Neuron (in vitro differentiated cells): ENCODE results near the gene PYGO1.

ENCODE experiments used
- H2AFZ ChIP-seq: one replicate; pipeline ENCODE4 v1.6.1; 2013; ENCODE audit warnings: low read depth, mild to moderate bottlenecking, inconsistent platforms, low read length, moderate library complexity
- H3K27me3 ChIP-seq: one replicate; pipeline ENCODE4 v1.6.1; 2013; ENCODE audit warnings: low read length; ENCODE audit not compliant: insufficient read depth
- H3K36me3 ChIP-seq: one replicate; pipeline ENCODE4 v1.6.1; 2013; ENCODE audit warnings: low read length; ENCODE audit not compliant: insufficient read depth
- H3K4me1 ChIP-seq: one replicate; pipeline ENCODE4 v1.6.1; 2013; ENCODE audit warnings: low read length; ENCODE audit not compliant: insufficient read depth
- H3K4me3 ChIP-seq: 2 replicates; pipeline ENCODE4 v1.5.1; 2013; ENCODE audit warnings: mild to moderate bottlenecking, low read length, moderate library complexity
- H3K9me3 ChIP-seq: one replicate; pipeline ENCODE4 v1.6.1; 2013; ENCODE audit warnings: low read length

The PYGO1 gene

DNA sequence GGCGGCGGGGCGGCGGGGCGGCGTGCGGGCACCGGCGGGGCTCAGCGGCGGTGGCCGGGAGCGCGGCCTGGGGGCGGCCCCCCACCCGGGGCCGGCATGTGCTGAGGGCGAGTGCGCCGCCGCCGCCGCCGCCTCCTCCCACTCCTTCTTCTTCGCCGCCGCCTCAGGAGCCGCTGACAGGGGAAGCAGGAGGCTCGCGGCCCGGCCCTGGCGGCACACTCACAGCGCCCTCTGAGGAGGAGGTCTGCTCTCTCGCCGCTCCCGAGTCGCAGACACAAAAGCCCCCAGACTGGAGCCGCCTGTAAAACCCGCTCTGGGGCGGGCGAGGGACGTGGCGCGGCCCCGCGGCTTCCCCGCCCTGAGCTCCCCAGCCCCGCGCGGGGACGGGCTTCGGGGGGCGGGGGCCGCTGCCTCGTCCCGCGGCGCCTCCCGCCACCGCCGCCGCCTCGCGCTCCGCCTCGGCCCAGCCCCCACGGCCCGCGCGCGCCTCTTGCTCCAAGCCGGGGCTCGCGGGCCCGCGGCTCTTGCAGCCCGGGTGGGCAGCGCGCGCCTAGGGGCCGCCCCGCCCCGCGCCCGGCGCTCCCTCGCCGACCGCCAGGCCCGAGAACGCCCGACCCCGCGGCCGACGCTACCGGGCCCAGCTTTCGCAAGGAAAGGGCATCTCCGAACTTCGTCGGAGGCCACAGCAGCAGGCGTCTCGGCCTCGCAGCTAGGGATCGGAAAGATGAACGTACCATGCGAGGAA is at the start of gene PYGO1:
PYGO1 (minus strand) TSS at position 276 of the 745 bp plus-strand sequence. CDS start 462 bp downstream, outside the sequence.
- peak within 1 kb of the TSS; percentile 93 for H2AFZ ChIP-seq
- H3K36me3 ChIP-seq, result peaks cover 8% of the 10 kb centered on the region
- H3K4me1 ChIP-seq, result peaks cover 15% of the 10 kb centered on the region
- no peaks in the 10 kb centered on the region for H3K9me3 ChIP-seq
- no peaks in the 10 kb centered on the region for H3K27me3 ChIP-seq
- H3K4me3 ChIP-seq, result peak within 1 kb of the TSS; percentile 74

DNA sequence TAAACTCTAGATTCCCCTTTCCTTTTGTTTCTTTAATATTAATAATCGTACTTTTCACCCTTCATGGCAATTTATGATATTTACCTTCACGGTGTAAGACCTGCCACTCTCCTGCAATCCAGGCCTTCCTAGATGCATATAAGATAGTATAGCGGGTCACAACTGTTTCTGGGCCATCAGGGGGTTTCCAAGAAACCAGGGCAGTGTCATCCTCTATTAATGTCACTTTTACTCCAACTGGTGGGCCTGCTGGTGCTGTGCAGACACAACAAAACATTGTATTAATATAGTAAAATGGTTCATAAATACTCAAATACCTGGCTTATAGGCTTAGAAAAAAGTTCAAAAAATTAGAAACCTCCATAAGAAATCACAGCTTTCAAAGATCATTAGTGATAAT is 48.9 kb upstream of the PYGO1 start:
- Histone ChIP-seq H3K4me3 (no peak overlapping the region), H3K36me3 (peaks cover 94% of the 10 kb centered on the region), H3K9me3 (no peaks in the 10 kb centered on the region), H3K4me1 (no peaks in the 10 kb centered on the region), H2AFZ (no peak overlapping the region), H3K27me3 (no peaks in the 10 kb centered on the region)

- H2AFZ ChIP-seq, result no peak overlapping the region
- H3K4me1 ChIP-seq, result no peaks in the 10 kb centered on the region
- no peak overlapping the region for H3K4me3 ChIP-seq
- H3K27me3 ChIP-seq, result no peaks in the 10 kb centered on the region
- H3K9me3 ChIP-seq, result no peaks in the 10 kb centered on the region
- H3K36me3 ChIP-seq, result peaks cover 91% of the 10 kb centered on the region
Measured at GRCh38 chr15:55633731-55634130, 45.6 kb upstream of the PYGO1 start.

DNA sequence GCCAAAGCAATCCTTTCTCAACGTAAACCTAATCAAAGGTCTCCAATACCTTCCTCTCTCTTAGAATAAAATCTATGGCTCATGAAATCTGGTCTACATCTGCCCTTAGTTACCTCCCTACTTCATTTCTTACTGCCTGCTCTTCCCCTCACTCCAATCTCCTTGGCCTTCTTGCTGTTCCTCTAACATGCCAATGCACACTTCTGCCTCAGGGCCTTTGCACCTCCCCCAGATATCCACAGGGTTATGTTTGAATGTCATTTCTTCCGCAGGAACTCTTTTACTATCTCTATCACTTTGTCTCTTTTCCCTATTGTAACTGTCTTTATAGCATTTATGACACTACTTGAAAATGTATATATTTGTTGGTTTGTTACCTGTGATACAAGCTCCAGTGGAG is 44.3 kb upstream of the PYGO1 start:
- H3K9me3 ChIP-seq, result no peaks in the 10 kb centered on the region
- H3K36me3 ChIP-seq, result peaks cover 91% of the 10 kb centered on the region
- H3K27me3 ChIP-seq, result no peaks in the 10 kb centered on the region
- H2AFZ ChIP-seq, result no peak overlapping the region
- H3K4me1 ChIP-seq, result no peaks in the 10 kb centered on the region
- H3K4me3 ChIP-seq, result no peak overlapping the region

- Histone ChIP-seq H3K36me3 (peaks cover 87% of the 10 kb centered on the region), H2AFZ (no peak overlapping the region)
Measured at GRCh38 chr15:55630858-55631257, 42.7 kb upstream of the PYGO1 start.

GRCh38 chr15:55628369-55628730 is 40.2 kb upstream of the PYGO1 start:
- no peak overlapping the region for H2AFZ ChIP-seq

More at GRCh38 chr15:55630858-55631257, 42.7 kb upstream of the PYGO1 start:
- Histone ChIP-seq H3K27me3 (no peaks in the 10 kb centered on the region), H3K4me1 (no peaks in the 10 kb centered on the region), H3K9me3 (no peaks in the 10 kb centered on the region), H3K4me3 (no peak overlapping the region)

DNA sequence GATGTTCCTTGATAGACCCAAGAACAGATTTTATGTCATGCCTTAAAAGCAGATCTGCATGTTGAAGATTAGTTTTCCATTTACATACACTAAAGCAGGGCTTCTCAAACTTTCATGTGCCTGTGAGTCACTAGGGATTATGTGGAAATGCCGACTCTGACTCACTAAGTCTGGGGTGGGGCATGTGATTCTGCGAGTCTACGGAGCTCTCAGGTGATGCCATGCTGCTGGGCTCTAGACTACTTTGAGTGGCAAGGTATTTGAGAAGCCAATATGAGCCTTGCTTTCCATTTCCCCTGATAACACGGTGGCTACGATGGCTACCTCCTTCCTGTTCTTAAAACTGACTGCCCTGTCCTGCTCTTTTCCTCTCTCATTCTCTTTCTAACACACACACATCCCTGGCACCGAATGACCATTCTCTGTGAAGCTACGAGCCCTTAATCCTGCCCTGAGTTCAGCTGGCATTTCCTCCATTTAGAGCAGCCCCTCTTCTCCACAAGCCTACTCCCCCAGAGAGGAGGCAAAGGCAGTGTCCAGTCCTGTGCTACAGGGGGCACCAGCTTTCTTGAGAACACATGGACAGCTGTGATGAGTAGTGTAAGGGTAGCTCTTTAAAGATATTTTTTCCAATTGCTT is 39.7 kb upstream of the PYGO1 start:
- Histone ChIP-seq H3K4me1 (no peaks in the 10 kb centered on the region), H3K9me3 (no peaks in the 10 kb centered on the region), H2AFZ (no peak overlapping the region), H3K4me3 (no peak overlapping the region), H3K36me3 (peaks cover 85% of the 10 kb centered on the region), H3K27me3 (no peaks in the 10 kb centered on the region)

More at GRCh38 chr15:55628369-55628730, 40.2 kb upstream of the PYGO1 start:
- Histone ChIP-seq H3K27me3 (no peaks in the 10 kb centered on the region), H3K4me3 (no peak overlapping the region), H3K4me1 (no peaks in the 10 kb centered on the region), H3K36me3 (peaks cover 86% of the 10 kb centered on the region), H3K9me3 (no peaks in the 10 kb centered on the region)

DNA sequence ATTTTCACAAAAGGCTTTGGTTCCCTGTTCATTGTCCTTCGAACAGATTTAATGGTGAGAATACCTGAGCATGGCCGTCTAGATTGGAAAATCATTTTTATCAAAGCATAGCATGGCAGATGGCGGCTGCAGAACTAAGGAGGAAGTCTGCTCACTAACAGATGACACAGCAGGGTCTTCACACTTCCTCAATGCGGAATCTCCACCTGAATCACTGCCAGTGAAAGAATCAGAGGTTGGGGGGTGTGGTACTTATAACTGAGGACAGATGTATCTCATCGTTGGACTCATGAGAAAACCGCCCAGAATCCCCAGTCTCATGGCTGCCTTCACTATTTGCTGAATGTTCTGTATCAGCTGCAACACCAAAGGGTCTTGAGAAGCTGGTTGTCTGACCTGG is 31.6 kb upstream of the PYGO1 start:
- no peaks in the 10 kb centered on the region for H3K9me3 ChIP-seq
- no peaks in the 10 kb centered on the region for H3K27me3 ChIP-seq
- H3K4me1 ChIP-seq, result no peaks in the 10 kb centered on the region
- H3K36me3 ChIP-seq, result peaks cover 94% of the 10 kb centered on the region
- H2AFZ ChIP-seq, result no peak overlapping the region
- no peak overlapping the region for H3K4me3 ChIP-seq

DNA sequence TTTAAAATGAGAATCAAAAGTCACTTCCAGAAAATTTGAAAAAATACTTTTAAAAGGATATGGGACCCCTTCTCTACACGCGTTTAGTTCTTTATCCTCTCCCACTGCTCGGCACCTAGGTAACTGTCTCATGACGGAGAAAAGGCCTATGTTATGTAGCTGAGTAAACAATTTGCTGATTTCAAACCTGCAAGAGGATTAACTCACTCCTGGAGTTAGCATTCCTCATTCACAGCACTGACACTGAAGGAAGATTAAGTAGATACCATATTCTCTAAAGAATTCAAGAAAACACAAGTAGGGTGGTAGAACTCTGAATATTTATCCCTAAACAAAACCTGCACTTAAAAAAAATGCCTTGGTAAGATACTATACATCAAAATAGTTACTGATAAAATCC is 30.2 kb upstream of the PYGO1 start:
- no peaks in the 10 kb centered on the region for H3K4me1 ChIP-seq

DNA sequence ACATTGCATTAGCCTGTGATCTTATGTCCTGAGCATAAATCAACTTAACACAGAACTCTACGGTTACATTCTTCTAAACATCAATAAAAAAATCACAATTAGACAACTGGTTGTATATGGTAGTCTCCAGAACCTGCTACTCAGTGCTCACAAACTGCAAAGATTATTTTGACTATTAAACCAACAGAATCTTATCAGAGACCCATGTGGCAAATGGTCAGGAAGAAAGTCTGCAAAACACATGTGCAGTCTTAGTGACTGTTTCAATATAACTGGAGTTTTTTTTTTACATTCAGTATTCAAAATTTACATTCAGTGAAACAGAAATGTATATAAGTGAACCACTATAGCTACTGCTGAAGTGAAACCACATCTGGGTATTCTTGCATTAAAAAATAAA is 27.3 kb upstream of the PYGO1 start:
- Histone ChIP-seq H3K36me3 (peaks cover 98% of the 10 kb centered on the region), H3K27me3 (no peaks in the 10 kb centered on the region), H3K4me3 (no peak overlapping the region), H2AFZ (no peak overlapping the region), H3K4me1 (no peaks in the 10 kb centered on the region), H3K9me3 (peaks cover under 1% of the 10 kb centered on the region)

More for the DNA sequence above, 30.2 kb upstream of the PYGO1 start:
- Histone ChIP-seq H3K36me3 (peaks cover 94% of the 10 kb centered on the region), H3K27me3 (no peaks in the 10 kb centered on the region), H2AFZ (no peak overlapping the region), H3K9me3 (no peaks in the 10 kb centered on the region), H3K4me3 (no peak overlapping the region)

GRCh38 chr15:55613727-55614126 is 25.6 kb upstream of the PYGO1 start:
- Histone ChIP-seq H3K36me3 (peaks cover 94% of the 10 kb centered on the region), H3K4me3 (no peak overlapping the region), H3K9me3 (peaks cover 10% of the 10 kb centered on the region), H3K27me3 (no peaks in the 10 kb centered on the region), H3K4me1 (no peaks in the 10 kb centered on the region), H2AFZ (no peak overlapping the region)

- H3K36me3 ChIP-seq, result peaks cover 21% of the 10 kb centered on the region
- no peaks in the 10 kb centered on the region for H3K27me3 ChIP-seq
- no peaks in the 10 kb centered on the region for H3K4me1 ChIP-seq
Measured at GRCh38 chr15:55606214-55606613, 18.1 kb upstream of the PYGO1 start.

GRCh38 chr15:55601374-55601773 is 13.2 kb upstream of the PYGO1 start:
- Histone ChIP-seq H3K4me1 (no peaks in the 10 kb centered on the region), H3K36me3 (no peaks in the 10 kb centered on the region), H3K9me3 (no peaks in the 10 kb centered on the region), H3K27me3 (no peaks in the 10 kb centered on the region), H2AFZ (no peak overlapping the region), H3K4me3 (no peak overlapping the region)

More at GRCh38 chr15:55606214-55606613, 18.1 kb upstream of the PYGO1 start:
- Histone ChIP-seq H3K4me3 (no peak overlapping the region), H2AFZ (no peak overlapping the region), H3K9me3 (peaks cover 10% of the 10 kb centered on the region)
